Activated T-helper 2 cell treated with anti-CD3 and anti-CD28 coated beads, Interferon-gamma antibody, Interleukin-2, Interleukin-4, amounts not matched to agents 10 μg/mL and 5 μg/mL and 100 μg/mL, durations not matched to agents 14 hours and 24 hours and 36 hours (primary cell): ENCODE measurements around the gene HOXC12. TPM values are rescaled to one million over a fixed set of nuclear protein-coding genes. Genes with fewer than 3 reads are reported as not detected.

ENCODE experiments used
- DNase-seq: peaks from one replicate; pipeline ENCODE4 v3.0.0; 2021; ENCODE audit warnings: low spot score
- H3K27ac Mint-ChIP-seq: one replicate; pipeline ENCODE4 v1.8.0; 2021; ENCODE audit warnings: mixed read lengths
- H3K27me3 Mint-ChIP-seq: one replicate; pipeline ENCODE4 v1.8.0; 2021; ENCODE audit warnings: low read depth, mixed read lengths
- H3K36me3 Mint-ChIP-seq: one replicate; pipeline ENCODE4 v1.8.0; 2021; ENCODE audit warnings: low read depth, mixed read lengths
- H3K4me1 Mint-ChIP-seq: one replicate; pipeline ENCODE4 v1.8.0; 2021; ENCODE audit warnings: low read depth, mixed read lengths
- H3K4me3 Mint-ChIP-seq: one replicate; pipeline ENCODE4 v1.8.0; 2021; ENCODE audit warnings: low read depth, mild to moderate bottlenecking, moderate library complexity, mixed read lengths
- H3K9me3 Mint-ChIP-seq: one replicate; pipeline ENCODE4 v1.8.0; 2021; ENCODE audit warnings: mixed read lengths
- intact Hi-C: fragments of 100-400 bp; cut with micrococcal nuclease; formaldehyde crosslinking; loops from one replicate; pipeline ENCODE4 v1.15.1; 2023
- total RNA-seq: library from RNA; stranded (reverse); gene quantifications from 2 replicates; pipeline ENCODE4 v1.2.3, GENCODE V29; 2022

HOXC12 gene
- total RNA-seq, 1 donor from 2014 or later: not detected

DNA sequence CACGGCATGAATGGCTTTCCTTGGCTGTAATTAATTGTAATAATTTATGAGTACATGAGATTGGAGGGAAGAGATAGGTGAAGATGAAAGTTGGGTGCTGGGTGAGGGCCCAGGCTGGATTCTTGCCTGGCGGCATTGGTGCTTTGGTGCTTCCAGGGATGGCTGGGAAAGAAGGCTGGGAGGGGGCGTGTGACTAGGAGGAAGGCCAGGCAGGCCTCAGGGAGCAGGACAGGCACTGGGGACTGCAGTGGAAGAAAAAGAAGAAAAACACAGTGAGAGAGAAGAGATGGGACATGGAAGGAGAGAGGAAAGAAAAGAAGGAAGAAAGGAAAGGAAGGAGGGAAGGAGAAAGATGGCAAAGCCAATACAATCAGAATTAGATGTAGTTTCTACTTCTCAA is 48.9 kb downstream of the HOXC12 start:
- peak overlapping the region; percentile 5 for H3K27ac Mint-ChIP-seq
- H3K36me3 Mint-ChIP-seq: no peaks in the 10 kb centered on the region
- peaks cover 93% of the 10 kb centered on the region for H3K27me3 Mint-ChIP-seq
- no peak overlapping the region for H3K4me3 Mint-ChIP-seq
- intact Hi-C loops: loop anchor here (5.0 kb wide), 1 partner anchor 36 kb away; no protein-coding TSS in a partner anchor
- H3K4me1 Mint-ChIP-seq: peaks cover 17% of the 10 kb centered on the region
- DNase-seq: no peak
- H3K9me3 Mint-ChIP-seq: no peaks in the 10 kb centered on the region

DNA sequence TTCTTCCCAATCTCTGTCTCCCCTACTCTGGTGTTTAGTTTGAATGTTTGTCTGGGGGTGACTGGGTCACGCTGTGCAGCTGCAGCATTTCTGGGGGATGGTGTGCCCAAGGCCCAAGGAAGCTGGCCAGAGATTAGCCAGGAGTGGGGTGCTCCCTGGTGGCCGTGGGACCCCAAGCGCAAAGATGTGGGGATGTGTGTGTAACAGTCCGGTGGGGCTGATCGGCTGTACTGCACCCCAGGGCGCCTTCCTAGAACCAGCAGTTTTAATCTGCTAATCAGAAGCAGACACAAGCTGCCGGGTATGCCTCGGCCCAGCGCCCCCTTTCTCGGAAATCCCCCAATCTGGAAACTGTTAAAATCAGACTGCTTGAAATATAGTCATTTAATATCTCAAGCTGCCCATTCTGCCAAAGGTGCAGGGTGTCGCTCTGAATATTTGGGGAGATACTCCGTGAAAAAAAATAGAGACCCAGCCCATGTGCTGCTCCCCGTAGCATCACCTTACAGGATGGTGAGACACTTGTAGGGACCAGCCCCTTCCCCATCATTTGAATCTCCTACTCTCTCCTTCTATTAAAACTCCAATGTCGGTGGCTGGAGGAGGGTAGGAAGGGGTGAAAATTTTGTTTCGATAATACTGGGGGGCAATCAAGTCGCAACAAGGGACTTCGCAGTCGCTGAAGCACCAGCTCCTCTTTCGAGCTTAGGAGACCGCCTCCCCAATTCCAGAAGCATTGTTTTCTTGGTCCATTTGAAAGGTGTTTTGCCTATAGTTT is 49.5 kb downstream of the HOXC12 start:
- Mint-ChIP-seq H3K9me3 (no peaks in the 10 kb centered on the region), H3K36me3 (no peaks in the 10 kb centered on the region), H3K4me1 (peaks cover 18% of the 10 kb centered on the region), H3K27me3 (peaks cover 91% of the 10 kb centered on the region), H3K27ac (no peak overlapping the region), H3K4me3 (no peak overlapping the region)
- no peak for DNase-seq
- intact Hi-C loops: loop anchor here (5.0 kb wide), 1 partner anchor 37 kb away; no protein-coding TSS in a partner anchor

DNA sequence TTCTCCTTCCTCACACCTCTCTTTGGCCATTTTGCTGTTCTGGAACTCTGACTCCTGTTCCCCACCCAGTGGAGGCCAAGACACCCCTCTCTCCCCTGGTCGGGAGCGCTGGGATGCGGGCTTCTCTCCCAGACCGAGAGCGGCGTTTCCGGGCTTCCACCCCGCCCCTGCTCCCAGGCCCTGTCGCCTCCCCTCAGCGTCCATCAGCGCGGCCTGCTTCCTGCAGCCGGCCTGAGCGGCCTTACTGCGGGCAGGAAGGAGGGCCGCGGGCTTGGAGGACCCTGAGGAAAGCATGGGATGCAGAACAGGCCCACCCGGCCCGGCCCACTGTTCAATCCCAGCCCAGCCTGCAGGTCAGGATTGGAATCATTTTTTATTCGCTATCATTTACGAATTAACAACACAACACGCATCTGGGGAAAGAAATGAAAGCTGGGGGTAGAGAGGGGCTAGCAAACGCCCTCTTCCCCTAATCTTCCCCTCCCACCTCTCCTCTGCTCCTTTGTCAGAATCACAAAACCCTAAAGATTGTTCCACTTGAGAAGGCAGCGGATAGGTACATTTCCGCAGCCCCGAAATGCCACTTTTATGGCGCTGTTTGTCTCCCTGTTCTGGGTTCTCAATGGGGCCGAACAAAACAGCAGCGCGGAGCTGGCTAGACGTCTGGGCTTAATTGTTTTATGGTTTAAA is 50.3 kb downstream of the HOXC12 start:
- H3K27ac Mint-ChIP-seq: no peak overlapping the region
- peaks cover 92% of the 10 kb centered on the region for H3K27me3 Mint-ChIP-seq
- H3K4me1 Mint-ChIP-seq: peaks cover 17% of the 10 kb centered on the region
- H3K36me3 Mint-ChIP-seq: no peaks in the 10 kb centered on the region
- no peak for DNase-seq
- intact Hi-C loops: loop anchor here (5.0 kb wide), 1 partner anchor 38 kb away; no protein-coding TSS in a partner anchor
- H3K4me3 Mint-ChIP-seq: no peak overlapping the region
- H3K9me3 Mint-ChIP-seq: no peaks in the 10 kb centered on the region

DNA sequence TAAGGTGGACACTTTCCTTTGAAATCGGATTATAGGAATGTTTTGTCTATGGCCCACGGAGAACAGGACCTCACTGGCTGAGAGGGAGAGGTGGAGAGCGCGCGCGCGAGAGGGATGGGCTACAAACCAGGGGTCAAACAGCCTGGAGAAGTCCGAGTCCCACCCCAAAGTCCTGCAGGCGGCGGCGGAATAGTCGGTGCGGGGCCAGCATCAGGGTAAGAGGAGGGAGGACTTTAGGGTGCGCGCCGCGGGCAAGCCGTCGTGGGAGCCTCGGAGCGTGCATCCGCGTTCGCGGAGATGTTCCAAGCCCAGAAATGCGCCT is 50.8 kb downstream of the HOXC12 start:
- Mint-ChIP-seq H3K36me3 (no peaks in the 10 kb centered on the region), H3K4me1 (peaks cover 17% of the 10 kb centered on the region), H3K9me3 (no peaks in the 10 kb centered on the region), H3K27ac (no peak overlapping the region), H3K27me3 (peaks cover 93% of the 10 kb centered on the region), H3K4me3 (no peak overlapping the region)
- intact Hi-C loops: no loop called here
- DNase-seq: no peak

DNA sequence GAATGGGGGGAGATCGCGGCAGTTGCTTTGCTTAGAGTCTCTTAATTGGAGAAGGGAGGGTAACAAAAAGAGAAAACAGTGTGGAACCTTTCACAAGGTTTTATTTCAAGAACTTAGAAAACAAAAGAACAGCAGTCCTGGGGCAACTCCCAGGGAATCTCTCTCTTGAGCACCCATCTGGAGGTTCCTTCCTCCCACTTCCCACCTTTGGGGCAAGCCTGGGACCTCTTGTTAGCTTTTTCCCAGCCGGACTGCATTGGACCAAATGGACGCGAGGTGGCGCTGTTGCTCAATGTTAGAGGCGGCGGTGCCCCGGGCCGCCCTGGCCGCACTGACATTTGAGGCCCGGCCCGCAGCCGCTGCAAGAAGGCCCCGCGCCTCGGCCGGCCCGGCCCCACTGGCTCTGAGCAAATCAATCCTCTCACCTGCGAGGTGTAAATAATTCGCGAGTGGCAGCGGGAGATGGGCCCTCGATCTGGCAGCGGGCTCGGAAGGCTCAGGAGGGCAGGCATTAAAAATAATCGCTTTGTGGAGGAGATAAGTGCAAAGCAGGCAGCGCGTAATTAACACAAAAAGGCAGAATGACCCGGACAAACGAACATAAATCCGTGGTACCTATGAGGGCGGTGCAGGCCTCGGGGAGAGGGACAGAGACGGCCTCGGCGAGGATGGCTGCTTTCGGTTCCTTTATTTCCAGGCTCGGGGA is 51.3 kb downstream of the HOXC12 start:
- DNase-seq: peak; percentile 76
- Mint-ChIP-seq H3K36me3 (no peaks in the 10 kb centered on the region), H3K27me3 (peaks cover 92% of the 10 kb centered on the region), H3K4me1 (peaks cover 18% of the 10 kb centered on the region), H3K27ac (no peak overlapping the region), H3K4me3 (peak overlapping the region; percentile 79), H3K9me3 (no peaks in the 10 kb centered on the region)
- intact Hi-C loops: loop anchor here (1.0 to 2.0 kb wide), 2 partner anchors 23 to 195 kb away; partner anchors contain the start of gene HOXC6

DNA sequence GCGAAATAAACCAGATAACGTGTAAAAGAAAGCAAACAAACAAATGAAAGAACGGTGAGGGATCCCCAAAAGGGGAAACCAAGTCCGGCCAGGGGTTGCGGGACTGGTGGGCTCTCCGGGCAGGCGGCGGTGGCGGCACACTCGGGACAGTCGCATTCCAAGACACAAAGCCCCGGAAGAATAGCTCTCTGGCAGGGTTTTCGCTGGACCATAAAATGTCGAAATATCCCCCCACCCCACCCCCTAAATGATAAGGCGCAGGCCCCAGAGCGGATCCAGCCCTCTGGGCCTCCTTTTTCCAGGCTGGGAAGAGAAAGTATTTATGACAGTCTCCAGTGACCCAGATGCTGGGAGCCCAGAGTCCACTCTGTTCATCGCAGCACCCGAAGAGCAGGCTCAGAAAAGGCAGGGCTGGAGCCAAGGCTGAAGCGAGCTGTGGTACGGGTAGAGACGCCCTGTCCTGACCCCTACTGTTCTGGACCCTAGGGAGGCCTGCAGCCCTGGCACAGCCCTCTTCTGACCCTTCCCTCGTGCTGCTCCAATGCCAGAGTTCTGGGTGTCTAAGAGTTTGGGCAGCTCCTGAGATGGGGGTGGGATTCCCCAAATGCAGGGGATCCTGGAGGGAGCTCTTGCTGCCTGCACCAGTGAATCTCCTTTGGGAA is 52.0 kb downstream of the HOXC12 start:
- Mint-ChIP-seq H3K4me1 (peaks cover 20% of the 10 kb centered on the region), H3K27me3 (peaks cover 92% of the 10 kb centered on the region), H3K27ac (no peak overlapping the region), H3K9me3 (no peaks in the 10 kb centered on the region), H3K4me3 (peak overlapping the region; percentile 79), H3K36me3 (no peaks in the 10 kb centered on the region)
- DNase-seq: no peak
- intact Hi-C loops: loop anchor here (1.0 to 2.0 kb wide), 2 partner anchors 22 to 195 kb away; partner anchors contain the start of gene HOXC6

DNA sequence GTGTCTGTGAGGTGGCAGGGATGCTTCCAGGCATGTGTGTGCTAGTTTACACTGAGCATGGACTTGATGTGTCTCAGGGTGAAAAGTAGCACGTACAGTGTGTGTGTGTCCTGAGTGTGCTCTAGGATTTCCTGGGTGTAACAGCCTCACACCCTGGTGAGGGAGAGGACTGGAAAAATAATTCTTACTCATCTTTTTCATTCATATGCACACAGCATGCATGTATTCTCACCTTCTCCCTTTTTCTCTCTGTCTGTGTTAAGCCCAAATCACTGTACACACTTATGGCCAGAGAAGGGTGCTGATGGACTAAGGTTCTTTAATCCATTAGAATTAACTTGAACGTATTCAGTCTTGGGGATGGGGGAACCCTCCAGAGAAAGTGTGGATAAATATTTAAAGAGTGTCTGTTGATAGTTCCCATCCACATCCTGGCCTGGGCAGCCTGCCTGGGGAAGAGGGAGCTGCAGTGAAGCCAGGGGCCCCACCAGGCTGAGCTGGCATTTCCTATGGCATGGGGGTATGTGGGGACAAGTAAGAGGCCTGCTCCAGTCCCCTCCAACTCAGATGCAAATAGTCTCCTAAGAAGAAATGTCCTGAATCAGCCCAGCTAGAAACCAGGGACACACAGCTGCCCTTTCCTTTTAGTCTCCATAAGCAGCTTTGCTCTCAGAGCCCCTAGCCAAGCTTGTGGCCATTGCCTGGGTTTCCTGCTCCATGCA is 53.0 kb downstream of the HOXC12 start:
- intact Hi-C loops: loop anchor here (2.0 kb wide), 1 partner anchor 21 kb away; the partner anchor contains the start of gene HOXC6

DNA sequence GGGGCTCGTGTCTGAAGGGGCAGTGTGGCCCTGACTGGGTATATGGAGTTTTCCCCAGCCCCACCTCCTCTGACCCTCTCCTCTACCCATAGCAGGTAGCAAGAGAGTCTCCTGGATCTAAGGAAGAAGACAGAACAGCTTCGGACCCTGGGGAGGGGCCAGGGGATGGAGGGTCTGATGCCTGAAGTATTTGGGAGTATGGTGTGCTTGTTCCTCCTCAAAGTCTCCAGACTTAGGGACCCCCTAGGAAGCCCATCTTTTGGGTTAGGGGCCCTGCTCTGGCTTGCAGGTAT is 53.5 kb downstream of the HOXC12 start:
- peaks cover 91% of the 10 kb centered on the region for H3K27me3 Mint-ChIP-seq
- H3K4me1 Mint-ChIP-seq: peaks cover 16% of the 10 kb centered on the region
- H3K27ac Mint-ChIP-seq: no peak overlapping the region
- no peak overlapping the region for H3K4me3 Mint-ChIP-seq
- H3K9me3 Mint-ChIP-seq: no peaks in the 10 kb centered on the region
- DNase-seq: no peak
- intact Hi-C loops: no loop called here
- no peaks in the 10 kb centered on the region for H3K36me3 Mint-ChIP-seq

More for the DNA sequence above, 53.0 kb downstream of the HOXC12 start:
- H3K27me3 Mint-ChIP-seq: peaks cover 91% of the 10 kb centered on the region
- no peaks in the 10 kb centered on the region for H3K9me3 Mint-ChIP-seq
- H3K4me3 Mint-ChIP-seq: no peak overlapping the region
- H3K36me3 Mint-ChIP-seq: no peaks in the 10 kb centered on the region
- no peak overlapping the region for H3K27ac Mint-ChIP-seq
- peaks cover 16% of the 10 kb centered on the region for H3K4me1 Mint-ChIP-seq
- DNase-seq: no peak

Other genes starting within 250 kb of the HOXC12 start
- 19.8 and 22.4 TPM in 2 replicates for gene CALCOCO1, start 227.5 kb upstream of the HOXC12 start, total RNA-seq
- gene CISTR, start 202.9 kb upstream of the HOXC12 start, total RNA-seq: not detected in 2 replicates
- not detected in 2 replicates for gene HOXC13, start 16.1 kb upstream of the HOXC12 start, total RNA-seq
- gene HOXC11, start 18.2 kb downstream of the HOXC12 start, total RNA-seq: not detected in 2 replicates
- gene HOTAIR, start 20.1 kb downstream of the HOXC12 start, total RNA-seq: not detected in 2 replicates
- gene HOXC10, start 30.2 kb downstream of the HOXC12 start, total RNA-seq: not detected in 2 replicates
- not detected in 2 replicates for gene HOXC9, start 45.3 kb downstream of the HOXC12 start, total RNA-seq
- gene HOXC8, start 54.1 kb downstream of the HOXC12 start, total RNA-seq: not detected in 2 replicates
- not detected in 2 replicates for gene HOXC6, start 73.5 kb downstream of the HOXC12 start, total RNA-seq
- gene HOXC5, start 78.1 kb downstream of the HOXC12 start, total RNA-seq: not detected in 2 replicates
- 0.14 and 0.21 TPM in 2 replicates for gene HOXC4, start 98.9 kb downstream of the HOXC12 start, total RNA-seq
- gene SMUG1, start 234.1 kb downstream of the HOXC12 start, total RNA-seq: 26.9 and 31.1 TPM in 2 replicates